ENCODE measurements around the gene CALML4.

- TF ChIP-seq EZH2 (IDR thresholded peaks at IDR 0.05; ENCODE audit: insufficient read depth, poor library complexity, severe bottlenecking) = no peak
- no peak for TF ChIP-seq EZH2phosphoT487 (IDR thresholded peaks at IDR 0.05; ENCODE audit: insufficient read depth, low read depth)
Observed at GRCh38 chr15:68217341-68217740, 12.2 kb upstream of the CALML4 start.

Data from GM23248 (cell line).